Measurements from ENCODE around the gene GPR162.

- no peak for TF ChIP-seq CTCF (conservative IDR thresholded peaks at IDR 0.05; ENCODE audit: low read depth, low read length)
- TF ChIP-seq EZH2 (IDR thresholded peaks at IDR 0.05; ENCODE audit: borderline replicate concordance, low read depth, low read length, poor library complexity, severe bottlenecking): no peak
Observed at GRCh38 chr12:6871052-6871957, 49.7 kb downstream of the GPR162 start.

All from A673 (cell line).